Fibroblast of skin of right quadriceps (primary cell): Measurements from ENCODE around the gene SCAMP1.
A peak's percentile ranks its signal among the peaks of the same experiment; 100 is the strongest.
"Not testable (repeated sequence)": the region's sequence is repeated elsewhere in the genome, so short reads cannot be mapped to it uniquely, and the experiment has no call there.

Source experiments
- DNase-seq: peaks from one replicate; pipeline ENCODE4 v3.0.0-alpha.2; 2013

SCAMP1 gene, protein sequence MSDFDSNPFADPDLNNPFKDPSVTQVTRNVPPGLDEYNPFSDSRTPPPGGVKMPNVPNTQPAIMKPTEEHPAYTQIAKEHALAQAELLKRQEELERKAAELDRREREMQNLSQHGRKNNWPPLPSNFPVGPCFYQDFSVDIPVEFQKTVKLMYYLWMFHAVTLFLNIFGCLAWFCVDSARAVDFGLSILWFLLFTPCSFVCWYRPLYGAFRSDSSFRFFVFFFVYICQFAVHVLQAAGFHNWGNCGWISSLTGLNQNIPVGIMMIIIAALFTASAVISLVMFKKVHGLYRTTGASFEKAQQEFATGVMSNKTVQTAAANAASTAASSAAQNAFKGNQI

DNA sequence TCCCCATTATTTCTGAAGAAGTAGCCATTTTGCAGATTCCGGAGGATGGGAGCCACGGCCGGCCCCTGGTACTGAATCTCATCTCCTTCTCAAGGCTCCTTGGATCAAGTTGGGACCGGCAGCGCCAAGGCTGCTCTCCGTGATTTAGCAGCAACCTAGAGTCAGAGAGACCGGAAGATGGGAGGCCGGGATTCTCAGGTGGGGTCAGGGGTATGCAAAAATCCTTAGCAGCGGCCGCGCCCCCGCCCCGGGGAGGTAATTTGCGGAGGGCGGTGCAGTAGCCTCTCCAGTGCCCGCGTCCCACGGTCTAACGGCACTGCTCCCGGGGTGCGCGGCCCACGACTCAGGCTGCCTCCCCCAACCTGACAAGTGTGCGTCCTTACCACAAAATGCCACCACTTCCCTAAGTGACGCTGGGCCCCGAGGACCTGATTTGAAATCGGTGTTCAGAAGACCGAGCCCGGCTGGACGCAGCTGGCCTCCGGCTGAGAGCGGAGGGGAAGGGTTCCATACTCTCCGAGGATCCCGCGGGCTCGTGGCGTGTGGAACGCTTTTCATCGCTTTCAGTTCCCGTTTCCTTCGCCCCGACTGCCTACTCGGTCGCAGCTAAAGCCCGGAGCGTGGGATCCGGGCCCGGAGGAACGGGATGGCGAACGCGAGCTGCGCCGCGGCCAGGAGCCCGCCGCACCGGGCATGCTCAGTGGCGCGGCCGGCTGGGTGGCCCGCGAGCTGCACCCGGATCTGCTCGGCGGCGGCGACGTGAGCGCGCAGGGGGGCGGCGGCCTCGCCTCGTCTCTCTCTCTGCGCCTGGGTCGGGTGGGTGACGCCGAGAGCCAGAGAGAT lies at the start of gene SCAMP1:
SCAMP1 (plus strand) TSS at position 787 of the 843 bp plus-strand sequence; CDS start at position 842, 55 bp downstream.
- DNase-seq = peak; percentile 93

DNA sequence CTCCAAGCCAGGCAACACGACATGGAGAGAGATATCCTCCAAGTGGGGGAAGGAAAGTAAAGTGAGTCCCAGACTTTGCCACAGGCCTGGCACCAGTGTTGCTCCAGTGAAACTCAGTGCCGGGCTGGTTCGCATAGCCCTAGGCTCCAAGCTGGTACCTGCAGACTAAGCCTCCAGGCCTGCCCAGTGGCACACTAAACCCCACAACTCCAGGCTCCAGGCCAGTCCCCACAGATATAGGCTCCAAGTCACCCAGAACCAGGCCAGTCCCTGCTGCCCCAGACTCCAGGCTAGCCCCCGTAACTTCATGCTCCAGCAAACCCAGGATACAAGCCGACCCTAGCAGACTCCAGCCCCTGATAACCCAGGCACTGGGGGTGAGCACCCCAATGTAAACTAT lies 42.9 kb upstream of the SCAMP1 start:
- no peak for DNase-seq

DNA sequence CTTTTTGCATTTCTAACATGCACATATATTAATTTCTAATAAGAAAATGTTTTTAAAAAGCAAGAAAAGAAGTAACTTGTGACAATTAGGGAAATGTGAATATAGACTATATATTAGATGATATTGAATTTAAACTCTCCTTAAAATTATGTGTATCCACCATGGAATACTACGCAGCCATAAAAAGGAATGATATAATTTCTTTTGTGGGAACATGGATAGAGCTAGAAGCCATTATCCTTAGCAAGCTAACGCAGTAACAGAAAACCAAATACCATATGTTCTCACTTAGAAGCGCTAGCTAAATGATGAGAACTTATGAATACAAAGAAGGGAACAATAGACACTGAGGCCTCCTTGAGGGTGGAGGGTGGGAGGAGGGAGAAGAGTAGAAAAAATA lies 42.1 kb upstream of the SCAMP1 start:
- DNase-seq = no peak

DNA sequence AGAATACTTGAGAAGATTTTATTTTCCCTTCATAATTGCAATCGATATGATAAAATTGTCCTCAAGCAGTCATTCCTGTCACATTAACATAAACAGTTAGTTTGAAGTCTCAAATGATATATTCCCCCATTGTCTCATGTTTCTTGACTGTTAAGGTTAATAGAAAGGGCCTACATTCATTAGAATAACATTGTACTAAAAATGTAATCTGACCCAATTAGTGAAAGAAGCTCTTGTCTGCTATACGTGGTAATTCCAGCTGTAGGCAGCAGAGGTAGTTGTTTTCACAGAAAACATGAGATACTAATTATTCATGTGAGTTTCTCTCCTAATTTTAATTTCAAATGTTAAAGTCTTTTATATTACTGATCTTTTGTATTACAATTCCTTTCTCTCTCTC lies 40.0 kb upstream of the SCAMP1 start:
- peak; percentile 42 for DNase-seq

DNA sequence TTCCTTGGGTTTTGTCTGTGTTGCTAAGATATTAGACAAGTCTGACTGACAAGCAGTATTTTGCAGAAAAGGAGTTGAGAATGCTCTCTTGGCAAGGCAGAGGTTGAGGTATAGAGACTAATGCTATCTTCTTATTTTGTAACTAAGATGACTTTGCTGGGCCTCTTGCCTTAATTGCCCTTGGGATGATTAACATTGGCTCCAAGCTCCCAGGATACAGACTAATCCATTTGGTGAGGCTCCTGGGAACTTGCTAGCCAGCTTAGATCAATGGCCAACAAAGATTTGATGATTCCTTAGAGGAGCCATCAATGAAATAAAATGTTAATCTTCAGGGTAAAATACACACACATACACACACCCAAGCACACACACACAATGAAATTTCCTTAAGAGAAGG lies 37.2 kb upstream of the SCAMP1 start:
- no peak for DNase-seq

DNA sequence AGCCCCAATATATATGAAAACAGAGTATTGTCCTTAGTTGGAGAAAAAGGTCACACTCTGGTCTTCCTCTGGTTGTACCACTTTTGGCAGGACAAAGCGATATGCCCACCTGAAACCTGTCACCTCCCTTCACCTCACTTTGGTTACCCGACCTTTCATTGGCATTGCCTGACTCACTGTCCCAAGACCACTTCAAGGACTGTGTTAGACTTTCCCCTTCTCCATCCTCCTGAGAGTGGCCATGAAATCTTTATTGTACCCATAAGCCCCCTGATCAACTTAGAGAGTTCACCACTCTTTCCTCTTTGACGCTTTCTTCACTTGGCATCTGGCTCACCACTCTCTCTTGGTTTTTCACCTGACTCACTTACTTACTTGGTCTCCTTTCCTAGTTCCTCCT lies 33.5 kb upstream of the SCAMP1 start:
- DNase-seq = no peak

DNA sequence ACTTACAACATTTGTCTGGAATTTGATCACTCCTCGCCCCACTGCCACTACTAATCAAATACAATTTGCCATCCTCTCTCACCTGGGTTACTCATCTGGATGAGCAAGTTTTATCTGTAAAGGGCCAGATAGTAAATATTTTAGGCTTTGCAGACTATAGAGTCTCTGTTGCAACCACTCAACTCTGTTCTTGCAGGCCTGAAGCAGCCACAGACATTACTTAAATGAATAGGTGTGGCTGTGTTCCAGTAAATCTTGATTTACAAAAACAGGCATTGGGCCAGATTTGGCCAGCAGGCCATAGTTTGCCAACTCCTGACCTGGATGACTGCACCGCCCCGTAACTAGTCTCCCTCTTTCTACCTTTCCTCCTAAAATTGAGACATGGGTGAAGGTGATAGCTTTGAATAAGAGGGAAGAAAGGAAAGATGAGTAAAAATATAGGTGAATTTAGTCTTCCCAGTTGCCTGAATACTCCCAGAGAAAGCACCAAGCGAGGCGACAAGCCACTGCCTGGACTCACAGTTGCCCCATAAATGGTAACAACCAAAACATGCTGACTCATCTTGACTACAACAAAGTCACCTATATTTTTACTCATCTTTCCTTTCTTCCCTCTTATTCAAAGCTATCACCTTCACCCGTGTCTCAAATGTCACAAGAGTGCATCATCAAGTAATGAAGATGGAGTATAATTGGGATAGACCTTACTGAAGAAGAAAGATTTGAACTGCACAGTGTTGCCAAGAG lies 32.5 kb upstream of the SCAMP1 start:
- no peak for DNase-seq

DNA sequence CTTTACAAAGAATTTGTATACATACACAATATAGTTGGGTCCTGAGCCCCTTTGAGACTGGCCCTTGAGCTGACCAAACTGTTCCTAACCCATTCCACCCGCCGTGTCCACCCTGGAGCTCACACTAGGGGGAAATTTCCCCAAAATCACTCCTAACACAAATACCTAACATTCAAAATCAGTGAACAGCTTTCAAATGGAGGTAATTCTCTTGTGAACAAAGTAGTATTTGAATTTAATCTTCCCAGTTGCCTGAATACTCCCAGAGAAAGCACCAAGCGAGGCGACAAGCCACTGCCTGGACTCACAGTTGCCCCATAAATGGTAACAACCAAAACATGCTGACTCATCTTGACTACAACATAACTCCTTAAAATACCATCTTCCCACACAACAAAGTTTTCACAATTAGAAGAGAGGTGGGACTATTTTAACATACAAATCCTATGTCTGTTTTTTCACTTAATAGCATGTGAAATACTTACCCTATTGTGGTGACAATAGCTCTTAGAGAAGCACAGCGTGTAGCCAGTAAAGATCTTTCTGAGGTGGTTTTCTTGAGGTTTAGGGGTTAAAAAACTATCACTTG lies 31.7 kb upstream of the SCAMP1 start:
- DNase-seq = peak; percentile 31

DNA sequence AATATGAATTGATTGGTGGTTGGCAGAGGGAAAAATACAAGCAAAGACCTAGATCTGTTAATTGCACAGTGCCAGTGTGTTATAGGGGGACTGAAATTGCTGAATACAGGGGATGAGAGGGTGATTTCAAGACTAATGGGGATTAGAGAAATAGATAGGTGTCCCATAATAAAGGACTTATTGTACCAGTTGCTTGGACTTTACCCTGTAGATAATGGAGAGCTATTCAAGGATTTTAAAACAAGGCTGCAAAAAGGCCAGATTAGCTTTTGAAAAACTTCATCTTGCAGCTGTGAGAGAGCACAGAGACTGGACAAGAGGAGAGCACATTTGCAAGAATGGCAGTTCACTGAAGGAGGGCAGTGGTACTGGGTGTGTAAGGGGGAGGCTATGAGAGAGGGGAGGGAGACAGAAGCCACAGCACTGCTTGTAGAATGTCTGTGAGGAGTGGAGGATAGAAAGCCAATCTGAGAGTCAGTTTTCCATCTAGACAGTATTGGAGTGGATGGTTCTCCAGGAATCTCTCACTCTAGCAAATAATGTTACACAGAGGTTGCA lies 28.8 kb upstream of the SCAMP1 start:
- DNase-seq = no peak

DNA sequence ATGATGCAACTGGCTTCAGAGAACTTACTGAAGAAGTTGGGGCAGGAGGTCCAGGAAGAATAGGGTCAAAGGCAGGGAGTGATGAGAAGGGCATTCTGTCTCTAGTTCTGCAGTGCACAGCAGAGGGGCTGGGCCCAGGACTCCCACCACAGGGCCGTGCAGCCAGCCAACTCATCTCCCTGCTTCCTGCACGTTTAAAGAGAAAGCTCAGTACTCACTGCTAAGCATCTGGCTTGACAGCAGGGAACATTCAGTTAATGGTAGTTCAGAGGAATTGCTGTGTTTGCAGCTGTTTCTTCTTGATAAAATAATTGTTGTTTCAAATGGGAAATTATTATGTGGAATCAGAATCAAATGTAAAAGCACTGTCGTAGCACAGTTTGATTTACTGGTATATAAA lies 25.6 kb upstream of the SCAMP1 start:
- no peak for DNase-seq

DNA sequence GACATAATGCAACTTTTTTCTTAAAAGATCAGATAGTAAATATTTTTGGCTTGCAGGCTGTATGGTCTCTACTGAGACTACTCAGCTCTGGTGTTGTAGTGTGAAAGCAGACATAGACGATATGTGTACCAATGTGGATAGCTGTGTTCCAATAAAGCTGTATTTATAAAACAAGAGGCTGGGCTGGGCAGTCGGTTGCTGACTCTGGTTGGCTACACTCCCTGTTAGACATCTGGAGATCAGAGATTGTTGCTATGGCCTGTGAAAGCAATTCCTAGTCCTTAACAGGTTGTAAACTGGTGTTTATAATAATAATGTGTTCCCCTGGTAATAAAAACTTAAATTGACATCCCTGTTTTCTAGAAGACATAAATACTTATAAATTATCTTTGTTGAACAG lies 24.4 kb upstream of the SCAMP1 start:
- DNase-seq = no peak

DNA sequence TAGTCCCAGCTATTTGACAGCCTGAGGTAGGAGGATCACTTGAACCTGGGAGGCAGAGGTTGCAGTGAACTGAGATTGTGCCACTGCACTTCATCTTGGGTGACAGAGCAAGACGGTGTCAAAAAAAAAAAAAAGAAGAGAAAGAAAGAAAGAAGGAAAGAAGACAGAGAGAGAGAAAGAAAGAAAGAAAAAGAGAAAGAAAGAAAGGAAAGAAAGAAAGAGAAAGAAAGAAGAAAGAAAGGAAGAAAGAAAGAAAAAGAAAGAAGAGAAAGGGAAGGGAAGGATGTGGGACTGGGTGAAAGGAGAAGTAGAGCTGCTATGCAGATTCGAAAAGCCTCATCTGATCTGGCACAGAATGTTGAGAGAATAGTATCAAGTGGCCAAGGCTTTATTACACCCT lies 23.7 kb upstream of the SCAMP1 start:
- no peak for DNase-seq

DNA sequence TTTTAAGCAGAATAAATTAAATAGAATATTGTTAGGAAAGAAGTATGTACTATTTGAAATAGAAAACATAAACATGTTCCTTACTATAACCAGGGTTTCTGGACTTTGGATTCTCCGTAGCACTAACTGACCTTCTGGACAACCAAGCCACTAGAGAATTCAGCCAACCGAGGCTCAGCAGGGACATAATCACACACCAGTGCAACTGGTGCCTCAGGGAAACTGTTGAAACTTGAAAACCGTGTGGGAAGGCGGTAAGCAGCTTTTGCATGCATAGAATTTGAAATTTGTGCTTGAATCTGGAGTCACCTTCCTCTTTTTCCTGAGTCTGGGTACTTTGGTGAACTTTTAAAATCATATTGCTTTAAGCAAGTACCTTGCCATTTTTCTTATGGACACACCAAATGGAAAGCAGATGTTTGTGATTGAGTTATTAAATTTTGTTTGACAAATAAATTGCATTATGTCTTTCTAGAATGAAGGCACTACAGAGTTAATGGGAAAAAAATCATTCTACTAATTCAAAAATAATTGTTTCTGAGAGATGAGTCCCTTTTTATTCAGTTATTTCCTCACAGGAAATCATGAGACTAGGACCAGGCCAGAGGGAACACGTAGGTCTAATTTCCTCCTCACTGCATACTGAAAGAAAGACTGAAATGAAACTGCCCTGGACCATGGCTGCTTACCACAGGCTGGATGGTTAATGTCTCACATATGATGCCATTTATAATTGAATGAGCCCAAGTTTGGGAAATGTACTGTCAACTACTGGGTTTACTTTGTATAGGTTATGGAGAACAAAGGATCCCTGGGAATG lies 20.6 kb upstream of the SCAMP1 start:
- no peak for DNase-seq

DNA sequence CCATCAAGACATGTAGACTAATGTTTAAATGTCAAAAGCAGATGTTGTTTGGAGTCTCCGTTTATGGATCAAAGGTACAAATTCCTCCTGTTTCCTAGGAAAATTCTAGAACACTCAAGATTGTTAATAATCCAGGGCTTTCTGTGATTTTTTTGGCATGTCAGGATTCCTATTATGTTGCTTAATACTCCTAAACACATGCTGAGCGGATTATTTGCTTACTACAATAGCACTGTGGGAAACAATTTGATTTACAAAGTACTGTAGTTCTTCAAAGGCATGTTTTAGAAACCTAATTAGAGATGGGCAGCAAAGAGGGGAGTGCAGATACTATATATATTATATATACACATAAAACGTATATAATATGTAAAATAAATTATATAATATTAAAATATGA lies 19.0 kb upstream of the SCAMP1 start:
- DNase-seq = no peak

DNA sequence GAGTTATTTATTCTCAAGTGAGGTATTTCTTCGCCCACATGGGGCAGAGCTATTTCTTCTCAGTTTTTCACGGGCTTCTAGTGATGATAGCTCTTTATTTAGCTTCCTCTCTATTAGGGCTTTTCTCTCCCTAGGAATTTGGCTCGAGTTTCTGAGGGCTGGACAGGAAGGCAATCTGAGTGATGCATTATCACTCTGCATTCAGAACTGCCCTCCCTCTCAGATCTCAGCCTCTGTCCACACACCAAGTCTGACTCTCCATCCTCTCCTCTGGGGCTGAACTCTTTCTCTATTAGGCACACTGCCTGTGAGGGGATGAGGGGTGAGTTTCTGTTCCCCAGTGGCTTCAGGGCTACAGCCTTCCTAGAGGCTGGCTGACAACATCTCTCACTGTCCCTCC lies 14.9 kb upstream of the SCAMP1 start:
- DNase-seq = peak; percentile 20

DNA sequence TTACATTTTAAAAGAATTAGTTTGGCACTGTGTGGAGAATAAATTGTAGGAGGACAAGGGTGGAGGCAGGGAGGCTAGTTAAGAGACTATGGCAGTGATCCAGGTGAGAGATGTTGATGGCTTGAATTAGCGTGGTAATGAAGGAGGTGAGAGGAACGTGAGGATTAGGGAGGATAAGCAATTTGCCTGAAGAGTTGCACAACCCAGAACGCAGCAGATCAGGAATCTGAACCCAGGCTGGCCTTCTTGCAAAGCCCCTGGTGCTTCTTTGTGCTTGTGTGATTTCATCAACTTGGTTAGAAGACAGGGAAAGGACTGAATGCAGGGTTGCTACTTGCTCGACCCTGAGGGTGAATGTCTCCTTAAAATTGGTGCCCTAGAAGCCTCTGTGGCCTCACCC lies 6.9 kb upstream of the SCAMP1 start:
- DNase-seq = no peak

DNA sequence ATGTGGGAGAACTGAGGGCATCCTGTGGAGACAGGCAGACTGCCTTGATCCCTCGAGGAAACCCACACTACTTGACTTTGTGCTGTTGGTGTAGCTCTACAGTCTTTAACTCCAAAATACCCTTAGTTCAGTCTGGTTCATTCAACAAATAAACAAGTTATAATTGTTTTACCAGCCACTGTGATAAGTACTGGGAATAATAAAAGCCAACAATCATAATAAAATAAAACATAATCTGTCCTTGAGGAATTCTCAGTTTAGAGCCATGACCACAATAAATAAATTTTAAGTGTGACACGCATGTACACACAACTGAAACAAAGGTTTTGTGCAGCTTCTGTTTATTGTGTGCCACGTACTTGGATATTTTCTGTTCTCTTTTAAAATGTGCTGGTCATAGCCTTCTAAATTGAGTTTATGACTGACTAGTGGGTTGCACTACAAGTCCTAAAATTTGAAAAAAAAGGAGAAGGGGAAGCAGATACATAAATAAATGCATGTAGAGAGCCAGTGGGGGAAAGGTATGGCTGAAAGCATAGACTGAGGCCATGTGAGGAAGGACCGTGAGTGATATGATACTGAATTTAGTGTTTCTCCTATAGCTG lies 6.2 kb upstream of the SCAMP1 start:
- DNase-seq = no peak

DNA sequence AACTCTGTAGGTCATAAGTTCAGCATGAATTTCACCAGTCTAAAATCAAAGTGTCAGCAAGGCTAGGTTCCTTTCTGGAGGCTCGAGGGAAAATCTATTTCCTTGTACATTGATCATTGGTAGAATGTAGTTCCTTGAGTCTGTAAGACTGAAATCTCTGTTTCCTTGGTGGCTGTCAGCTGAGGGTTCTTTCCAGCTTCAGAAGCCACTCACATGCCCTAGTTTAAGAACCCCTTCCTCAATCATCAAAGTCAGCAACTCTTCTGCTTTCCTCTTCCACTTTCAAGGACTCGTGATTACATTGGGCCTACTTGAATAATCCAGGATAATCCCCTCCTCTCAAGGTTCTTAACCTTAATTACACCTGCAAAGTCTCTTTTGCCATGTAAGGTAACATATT lies 4.9 kb upstream of the SCAMP1 start:
- DNase-seq = no peak

DNA sequence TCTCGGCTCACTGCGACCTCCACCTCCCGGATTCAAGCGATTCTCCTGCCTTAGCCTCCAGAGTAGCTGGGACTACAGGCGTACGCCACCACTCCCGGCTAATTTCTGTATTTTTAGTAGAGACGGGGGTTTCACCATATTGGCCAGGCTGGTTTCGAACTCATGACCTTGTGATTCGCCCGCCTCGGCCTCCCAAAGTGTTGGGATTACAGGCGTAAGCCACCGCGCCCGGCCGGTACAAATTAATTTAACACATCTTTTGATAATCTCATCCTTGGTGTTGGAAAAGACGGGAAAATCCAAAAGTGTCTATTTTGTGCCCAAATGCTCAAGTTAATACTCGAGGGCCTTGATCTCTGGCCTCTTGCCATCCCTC lies 974 bp upstream of the SCAMP1 start:
- not testable (repeated sequence) for DNase-seq

DNA sequence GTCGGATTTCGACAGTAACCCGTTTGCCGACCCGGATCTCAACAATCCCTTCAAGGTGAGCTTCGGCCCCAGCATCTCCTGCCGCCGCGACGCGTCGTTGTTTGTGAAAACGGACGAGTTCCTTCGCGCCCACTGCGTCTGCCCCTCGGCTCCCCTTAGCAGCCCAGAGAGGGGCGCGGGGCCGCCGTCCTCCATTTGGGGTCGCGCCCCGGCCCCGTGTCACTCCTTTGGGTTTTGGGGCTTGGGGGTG lies 182 bp downstream of the SCAMP1 start:
- no peak for DNase-seq

DNA sequence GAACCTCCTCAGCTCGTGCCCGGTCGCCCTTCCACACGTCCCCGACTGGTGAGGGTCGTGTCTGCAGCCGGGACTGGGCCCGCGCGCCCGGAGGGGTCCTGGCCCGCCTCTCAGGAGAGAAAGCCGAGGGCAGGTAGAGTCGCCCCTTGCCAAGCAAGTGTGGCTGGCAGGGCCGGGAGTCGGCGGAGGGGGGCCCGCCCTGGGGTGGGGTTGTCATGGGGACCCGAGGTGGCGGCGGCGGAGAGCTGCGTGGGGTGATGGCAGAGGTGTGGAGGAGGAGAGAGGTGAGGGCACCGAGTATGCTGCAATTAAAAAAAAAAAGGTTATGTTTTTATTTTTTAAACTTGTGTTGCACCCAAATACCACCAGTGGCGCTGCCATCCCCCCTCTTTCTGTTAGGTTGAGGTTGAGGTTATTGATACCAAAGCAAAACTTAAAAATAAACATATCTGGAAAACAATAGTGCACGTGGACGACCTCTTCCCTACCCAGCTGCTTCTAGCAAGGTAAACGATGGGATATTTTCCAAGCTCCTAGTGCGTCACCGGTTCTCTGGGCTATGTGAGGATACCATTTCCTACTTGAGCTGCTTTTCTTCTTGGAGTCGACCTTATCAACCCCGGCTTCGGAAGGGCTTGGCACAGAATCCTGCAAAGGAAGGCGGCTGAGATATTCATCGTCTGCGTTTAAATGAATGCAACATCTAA lies 660 bp downstream of the SCAMP1 start:
- peak; percentile 42 for DNase-seq
